Pancreas (tissue), 10 donors: ENCODE results near the gene ZNF48. TPM values are rescaled to one million over a fixed set of nuclear protein-coding genes. Genes with fewer than 3 reads are reported as not detected.

Experiments used
- ATAC-seq, 4 donors: fragments of 200-7000 bp; cut with Tn5 transposase; one replicate each; pipeline versions ENCODE4 v1.8.0 to v1.9.1; 2020; ENCODE audit warnings: mild to moderate bottlenecking in 4 of 4, moderate library complexity in 4 of 4
- DNase-seq, 6 donors: peaks; one replicate each; pipeline ENCODE4 v3.0.0-alpha.2; 2020
- FAIRE-seq: peaks from 2 replicates; lab custom pipeline; 2012; peaks lifted over from hg19 to GRCh38; lab: Jason Lieb, UNC
- H3K27ac ChIP-seq, 4 donors: fragments of 200-600 bp; sonication (generic); 1 replicate in 3 of 4; 2 replicates in 1 of 4; pipeline versions ENCODE4 v1.5.0 to v1.8.0; 2020
- H3K27me3 ChIP-seq, 4 donors: fragments of 200-600 bp; one replicate each; pipeline ENCODE4 v1.8.0; 2021
- H3K36me3 ChIP-seq, 3 donors: fragments of 200-600 bp; sonication (generic) in 1 of 3; one replicate each; pipeline versions ENCODE4 v1.5.0 to v1.8.0; 2020 to 2021
- H3K4me1 ChIP-seq, 3 donors: fragments of 200-600 bp; one replicate each; pipeline ENCODE4 v1.8.0; 2021
- H3K4me3 ChIP-seq, 4 donors: fragments of 200-600 bp; sonication (generic) in 2 of 4; one replicate each; pipeline versions ENCODE4 v1.5.0 to v1.8.0; 2020 to 2021
- H3K9me3 ChIP-seq, 4 donors: fragments of 200-600 bp; one replicate each; pipeline ENCODE4 v1.8.0; 2021
- WGBS, 2 donors: extraction: QIAGEN DNeasy Blood & Tissue Kit; methylation state at CpG; one replicate each; pipeline ENCODE4 v1.1.7; 2013; 5-methylcytosine and 5-hydroxymethylcytosine counted together
- intact Hi-C, 3 donors: fragments of 100-400 bp; cut with DNase I; formaldehyde crosslinking; loops; one replicate each; pipeline versions ENCODE4 v1.11.1 to v1.14.2; 2022
- polyA plus RNA-seq, 2 donors: library from polyadenylated mRNA; stranded (reverse); fragments of 200-250 nt; gene quantifications; one replicate each; pipeline ENCODE4 v1.2.3, GENCODE V29; 2013
- total RNA-seq, 6 donors: library from RNA; stranded (reverse); fragmentation: NEBNext Ultra II Directional in 4 of 6; extraction: Animal tissue kit (Norgen Biotek cat#: 25700) in 4 of 6; gene quantifications; one replicate each; pipeline versions ENCODE4 v1.2.1 to v1.2.4, GENCODE V29; 2021 to 2023
- TF ChIP-seq, protein P1 (sequence below), 4 donors: fragments of 200-600 bp; sonication (generic) in 3 of 4; IDR thresholded peaks; one replicate each; pipeline versions ENCODE4 v1.5.0 to v1.8.0; 2021; ENCODE audit warnings: antibody characterized with exemption in 4 of 4
- donor health status: healthy with polysubstance abuse.
- donor health status: DM: no; HTN: no; CAD: no; lungs with moderate emphysema.
- donor health status: DM: no; HTN: no; CAD: no.
- donor health status: control.
- donor health status: control.
- donor health status: Bipolar disorder and iron deficiency.
- donor health status: DM: yes; HTN: yes; CAD: no.
- donor health status: DM: no; HTN: no; CAD: no.
- donor health status: DM: no; HTN: no; CAD: no.
- donor health status: DM: yes; HTN: yes; CAD: no.

ZNF48 gene
- total and polyA plus RNA-seq, 8 donors, result 3.1 to 6.5 (median 4.6) TPM

DNA sequence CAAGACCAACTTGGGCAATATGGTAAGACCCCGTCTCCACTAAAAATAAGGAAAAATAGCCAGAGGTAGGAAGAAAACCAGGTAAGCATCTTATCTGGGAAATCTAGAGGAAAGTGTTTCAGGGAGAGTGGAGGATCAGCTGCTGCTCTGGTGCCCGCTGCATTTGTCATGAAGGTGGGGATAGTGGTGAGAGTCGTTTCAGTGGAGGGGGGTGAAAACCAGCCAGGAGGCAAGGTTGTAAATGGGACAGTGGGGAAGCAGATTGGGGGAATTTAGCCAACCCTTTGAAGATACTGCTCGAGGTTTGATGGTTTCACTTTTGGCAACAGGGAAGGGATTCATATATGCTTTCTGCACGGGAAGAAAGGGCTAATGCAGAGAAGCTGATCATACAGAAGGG is 25.8 kb downstream of the ZNF48 start:
- H3K27ac ChIP-seq, result no peak overlapping the region
- DNase-seq, result no peak
- H3K27me3 ChIP-seq, result no peaks in the 10 kb centered on the region
- no peaks in the 10 kb centered on the region for H3K9me3 ChIP-seq
- ATAC-seq, result no peak
- H3K36me3 ChIP-seq, result peaks cover 0 to 6% (median 0%) of the 10 kb centered on the region in 3 donors
- H3K4me3 ChIP-seq, result no peak overlapping the region
- TF ChIP-seq, protein P1, sequence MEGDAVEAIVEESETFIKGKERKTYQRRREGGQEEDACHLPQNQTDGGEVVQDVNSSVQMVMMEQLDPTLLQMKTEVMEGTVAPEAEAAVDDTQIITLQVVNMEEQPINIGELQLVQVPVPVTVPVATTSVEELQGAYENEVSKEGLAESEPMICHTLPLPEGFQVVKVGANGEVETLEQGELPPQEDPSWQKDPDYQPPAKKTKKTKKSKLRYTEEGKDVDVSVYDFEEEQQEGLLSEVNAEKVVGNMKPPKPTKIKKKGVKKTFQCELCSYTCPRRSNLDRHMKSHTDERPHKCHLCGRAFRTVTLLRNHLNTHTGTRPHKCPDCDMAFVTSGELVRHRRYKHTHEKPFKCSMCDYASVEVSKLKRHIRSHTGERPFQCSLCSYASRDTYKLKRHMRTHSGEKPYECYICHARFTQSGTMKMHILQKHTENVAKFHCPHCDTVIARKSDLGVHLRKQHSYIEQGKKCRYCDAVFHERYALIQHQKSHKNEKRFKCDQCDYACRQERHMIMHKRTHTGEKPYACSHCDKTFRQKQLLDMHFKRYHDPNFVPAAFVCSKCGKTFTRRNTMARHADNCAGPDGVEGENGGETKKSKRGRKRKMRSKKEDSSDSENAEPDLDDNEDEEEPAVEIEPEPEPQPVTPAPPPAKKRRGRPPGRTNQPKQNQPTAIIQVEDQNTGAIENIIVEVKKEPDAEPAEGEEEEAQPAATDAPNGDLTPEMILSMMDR (IDR thresholded peaks at IDR 0.05), result no peak
- 75 to 78% methylated on average over 5 of the region's 5 CpGs for WGBS, 2 donors
- intact Hi-C loops, result no loop called here
- no peak for FAIRE-seq
- H3K4me1 ChIP-seq, result peaks cover 0 to 7% (median 3%) of the 10 kb centered on the region in 3 donors

DNA sequence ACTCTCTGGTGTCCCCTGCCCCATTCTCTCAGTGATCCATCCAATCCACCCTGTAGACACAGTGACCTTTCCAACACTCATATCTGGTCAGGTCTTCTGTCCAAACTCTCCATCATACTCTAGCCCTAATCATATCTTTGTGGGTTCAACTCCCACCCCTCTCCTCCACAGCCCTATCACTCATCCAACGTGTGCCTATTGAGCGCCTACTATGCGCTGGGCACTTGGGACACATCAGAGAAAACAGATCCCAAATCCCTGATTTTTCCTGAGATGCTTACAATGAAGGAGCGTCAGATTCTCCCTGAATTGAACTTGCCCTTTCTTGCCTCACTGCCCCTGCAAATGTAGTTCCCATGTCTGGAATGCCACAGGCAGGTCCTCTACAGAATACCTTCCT is 32.8 kb downstream of the ZNF48 start:
- 84 to 86% methylated on average over 4 of the region's 4 CpGs for WGBS, 2 donors
- intact Hi-C loops, result no loop called here
- DNase-seq (no peak), ATAC-seq (no peak), FAIRE-seq (no peak)
- peaks cover 0 to 14% (median 0%) of the 10 kb centered on the region in 3 donors for H3K36me3 ChIP-seq
- no peak overlapping the region for H3K27ac ChIP-seq
- no peaks in the 10 kb centered on the region for H3K27me3 ChIP-seq
- no peaks in the 10 kb centered on the region for H3K9me3 ChIP-seq
- H3K4me1 ChIP-seq, result peaks cover 0 to 6% (median 0%) of the 10 kb centered on the region in 3 donors
- H3K4me3 ChIP-seq, result no peak overlapping the region
- TF ChIP-seq, protein P1 (IDR thresholded peaks at IDR 0.05), result no peak

DNA sequence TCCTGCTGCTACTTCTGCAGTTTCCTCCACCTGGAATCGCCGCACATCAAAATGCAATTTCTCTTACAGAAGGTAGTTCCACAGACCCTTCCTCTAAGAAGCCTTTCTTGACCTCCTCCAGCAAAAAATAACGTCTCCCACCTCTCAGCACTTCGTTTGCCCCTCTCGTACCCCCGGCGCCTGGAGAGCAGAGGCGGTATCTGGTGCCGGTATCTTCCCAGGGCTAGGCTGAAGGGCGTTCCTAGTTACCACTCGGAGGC is 34.1 kb downstream of the ZNF48 start:
- 0 to 2% methylated on average over 11 of the region's 11 CpGs for WGBS, 2 donors
- Histone ChIP-seq H3K27ac (peak overlapping the region; percentile 7 to 74 (median 32)), H3K27me3 (no peaks in the 10 kb centered on the region), H3K4me3 (peak overlapping the region; percentile 66 to 71 (median 68)), H3K4me1 (peaks cover 0 to 6% (median 0%) of the 10 kb centered on the region in 3 donors), H3K36me3 (peaks cover 0 to 9% (median 0%) of the 10 kb centered on the region in 3 donors), H3K9me3 (no peaks in the 10 kb centered on the region)
- intact Hi-C loops, result no loop called here
- TF ChIP-seq, protein P1 (IDR thresholded peaks at IDR 0.05), result no peak
- FAIRE-seq (no peak), ATAC-seq (peak in 1 of 4 donors; percentile 37), DNase-seq (no peak)

DNA sequence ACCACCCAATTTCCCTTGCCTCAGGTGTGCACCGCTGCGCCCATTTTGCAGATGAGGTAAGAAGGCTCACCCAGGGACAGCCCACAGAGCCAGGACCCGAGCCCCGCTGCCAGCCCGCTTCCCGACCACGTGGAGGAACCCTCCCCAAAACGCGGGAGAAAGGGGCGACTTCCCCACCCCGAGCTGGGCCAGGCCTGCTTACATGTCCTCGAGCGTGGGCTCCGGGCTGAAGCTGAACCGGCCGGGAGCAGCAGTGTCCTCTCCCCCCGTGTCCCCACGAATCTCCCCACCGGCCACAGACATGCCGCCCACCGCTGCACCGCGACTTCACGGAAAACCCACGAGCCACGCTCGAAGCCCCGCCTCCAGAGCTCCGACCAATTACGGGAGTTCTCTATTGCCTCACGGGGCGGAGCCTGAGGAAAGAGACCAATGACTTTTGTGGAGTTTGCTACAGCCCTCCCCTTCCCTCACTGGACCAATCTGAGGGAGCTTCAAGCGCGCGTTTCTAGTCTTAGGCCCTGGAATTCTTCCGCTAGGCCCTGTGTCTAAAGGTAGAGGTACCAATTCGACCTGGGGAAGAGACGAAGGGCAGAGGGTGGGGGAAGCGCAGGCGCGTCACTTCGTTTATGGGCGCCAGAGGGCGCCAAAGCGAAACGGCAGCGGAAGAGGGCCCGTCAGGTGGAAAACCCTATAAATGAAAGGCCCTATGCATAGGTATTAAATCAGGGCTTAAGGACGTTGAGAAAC is 34.6 kb downstream of the ZNF48 start, which contains the start of gene DCTPP1:
DCTPP1 (minus strand) TSS at position 353 of the 750 bp plus-strand sequence; CDS start at position 303, 50 bp downstream.
- DNase-seq (peak; percentile 92 to 97 (median 96)), FAIRE-seq (peak; percentile 88), ATAC-seq (peak; percentile 97 to 99 (median 98))
- WGBS, 2 donors, result 0% methylated on average over 49 of the region's 49 CpGs
- intact Hi-C loops, result loop anchor here in 2 of 3 donors (5.0 kb wide), 2 partner anchors 92 to 97 kb away; partner anchors contain the start of gene ZNF768 (in 1 of the 2)
- H3K4me1 ChIP-seq, result peaks cover 0 to 6% (median 0%) of the 10 kb centered on the region in 3 donors
- peak within 1 kb of the TSS; percentile 66 to 71 (median 68) for H3K4me3 ChIP-seq
- no peaks in the 10 kb centered on the region for H3K9me3 ChIP-seq
- no peaks in the 10 kb centered on the region for H3K27me3 ChIP-seq
- peak within 1 kb of the TSS; percentile 8 to 74 (median 36) for H3K27ac ChIP-seq
- peaks cover 0 to 8% (median 0%) of the 10 kb centered on the region in 3 donors for H3K36me3 ChIP-seq
- TF ChIP-seq, protein P1 (IDR thresholded peaks at IDR 0.05), result peak; percentile 68 to 87 (median 81)
